ENCODE data around the gene MADD. TPM values are rescaled to one million over a fixed set of nuclear protein-coding genes. Genes with fewer than 3 reads are reported as not detected.

MADD gene
- total and polyA plus RNA-seq, 2 donors (not counting 1 experiment from before 2014, with no cell fraction given): 7.0 to 15.4 TPM

GRCh38 chr11:47253660-47254059 lies 16.3 kb upstream of the MADD start:
- no peak for DNase-seq (ENCODE audit: low read depth in 2 of 2)
- no peaks in the 10 kb centered on the region for H3K9me3 ChIP-seq (ENCODE audit: control insufficient read depth, insufficient read depth, low read depth, low read length)
- no peaks in the 10 kb centered on the region for H4K20me1 ChIP-seq (ENCODE audit: control insufficient read depth, extremely low read depth, insufficient read depth, low read length)
- H3K4me1 ChIP-seq (ENCODE audit: control insufficient read depth, extremely low read depth, insufficient read depth, low read length): peaks cover 29% of the 10 kb centered on the region
- TF ChIP-seq EZH2 (IDR thresholded peaks at IDR 0.05; ENCODE audit: low read length, missing control alignments): no peak
- TF ChIP-seq, protein P1, sequence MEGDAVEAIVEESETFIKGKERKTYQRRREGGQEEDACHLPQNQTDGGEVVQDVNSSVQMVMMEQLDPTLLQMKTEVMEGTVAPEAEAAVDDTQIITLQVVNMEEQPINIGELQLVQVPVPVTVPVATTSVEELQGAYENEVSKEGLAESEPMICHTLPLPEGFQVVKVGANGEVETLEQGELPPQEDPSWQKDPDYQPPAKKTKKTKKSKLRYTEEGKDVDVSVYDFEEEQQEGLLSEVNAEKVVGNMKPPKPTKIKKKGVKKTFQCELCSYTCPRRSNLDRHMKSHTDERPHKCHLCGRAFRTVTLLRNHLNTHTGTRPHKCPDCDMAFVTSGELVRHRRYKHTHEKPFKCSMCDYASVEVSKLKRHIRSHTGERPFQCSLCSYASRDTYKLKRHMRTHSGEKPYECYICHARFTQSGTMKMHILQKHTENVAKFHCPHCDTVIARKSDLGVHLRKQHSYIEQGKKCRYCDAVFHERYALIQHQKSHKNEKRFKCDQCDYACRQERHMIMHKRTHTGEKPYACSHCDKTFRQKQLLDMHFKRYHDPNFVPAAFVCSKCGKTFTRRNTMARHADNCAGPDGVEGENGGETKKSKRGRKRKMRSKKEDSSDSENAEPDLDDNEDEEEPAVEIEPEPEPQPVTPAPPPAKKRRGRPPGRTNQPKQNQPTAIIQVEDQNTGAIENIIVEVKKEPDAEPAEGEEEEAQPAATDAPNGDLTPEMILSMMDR (conservative IDR thresholded peaks at IDR 0.05 in 1 of 2, IDR thresholded peaks at IDR 0.05 in 1 of 2; ENCODE audit: low read depth in 1 of 2, low read length in 2 of 2): no peak
- no peak overlapping the region for H3K9ac ChIP-seq (ENCODE audit: insufficient read depth, low read length)
- no peaks in the 10 kb centered on the region for H3K27me3 ChIP-seq (ENCODE audit: control insufficient read depth, insufficient read depth, low read length)
- H2AFZ ChIP-seq (ENCODE audit: low read length): no peak overlapping the region
- H3K4me2 ChIP-seq (ENCODE audit: extremely low read depth, insufficient read depth, low read length): no peak overlapping the region
- no peaks in the 10 kb centered on the region for H3K36me3 ChIP-seq (ENCODE audit: control insufficient read depth, insufficient read depth, low read length)
- no peak overlapping the region for H3K27ac ChIP-seq (ENCODE audit: insufficient read depth, low read length)
- peaks cover 8% of the 10 kb centered on the region for H3K79me2 ChIP-seq (ENCODE audit: control insufficient read depth, insufficient read depth, low read length)
- no peak overlapping the region for H3K4me3 ChIP-seq (replicated peaks in 1 of 4; ENCODE audit: control extremely low read depth in 1 of 4, insufficient read depth in 1 of 4, low read depth in 3 of 4, low read length in 4 of 4)

- Histone ChIP-seq H3K9me3 (ENCODE audit: control insufficient read depth, insufficient read depth, low read depth, low read length) (no peaks in the 10 kb centered on the region), H3K4me2 (ENCODE audit: extremely low read depth, insufficient read depth, low read length) (peak overlapping the region; percentile 15), H3K36me3 (ENCODE audit: control insufficient read depth, insufficient read depth, low read length) (no peaks in the 10 kb centered on the region), H3K79me2 (ENCODE audit: control insufficient read depth, insufficient read depth, low read length) (peaks cover 4% of the 10 kb centered on the region), H3K27me3 (ENCODE audit: control insufficient read depth, insufficient read depth, low read length) (no peaks in the 10 kb centered on the region), H3K4me1 (ENCODE audit: control insufficient read depth, extremely low read depth, insufficient read depth, low read length) (peaks cover 33% of the 10 kb centered on the region), H3K27ac (ENCODE audit: insufficient read depth, low read length) (peak overlapping the region; percentile 34), H2AFZ (ENCODE audit: low read length) (peak overlapping the region; percentile 43), H3K9ac (ENCODE audit: insufficient read depth, low read length) (peak overlapping the region; percentile 20), H3K4me3 (replicated peaks in 1 of 4; ENCODE audit: control extremely low read depth in 1 of 4, insufficient read depth in 1 of 4, low read depth in 3 of 4, low read length in 4 of 4) (no peak overlapping the region), H4K20me1 (ENCODE audit: control insufficient read depth, extremely low read depth, insufficient read depth, low read length) (no peaks in the 10 kb centered on the region)
- TF ChIP-seq, protein P1 (conservative IDR thresholded peaks at IDR 0.05 in 1 of 2, IDR thresholded peaks at IDR 0.05 in 1 of 2; ENCODE audit: low read depth in 1 of 2, low read length in 2 of 2): no peak
- TF ChIP-seq EZH2 (IDR thresholded peaks at IDR 0.05; ENCODE audit: low read length, missing control alignments): no peak
- DNase-seq (ENCODE audit: low read depth in 2 of 2): peak in 1 of 2 donors; percentile 52
Measured at GRCh38 chr11:47254386-47254785, 15.5 kb upstream of the MADD start.

DNA sequence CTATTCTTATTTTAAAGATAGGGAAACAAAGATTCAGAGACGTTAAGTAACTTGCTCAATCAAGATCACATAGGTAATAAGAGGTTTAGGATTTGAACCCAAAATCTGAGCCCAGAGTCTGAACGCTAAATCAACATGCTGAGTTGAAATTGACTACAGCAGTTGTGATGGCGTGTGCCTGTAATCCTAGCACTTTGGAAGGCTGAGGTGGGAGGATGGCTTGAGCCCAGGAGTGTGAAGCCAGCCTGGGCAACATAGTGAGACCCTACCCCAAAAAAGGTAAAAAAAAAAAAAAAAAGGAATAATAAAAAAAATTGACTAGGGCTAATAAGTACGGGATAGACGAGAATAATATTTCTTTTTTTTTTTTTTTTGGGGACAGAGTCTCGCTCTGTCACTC lies 13.6 kb upstream of the MADD start:
- DNase-seq (ENCODE audit: low read depth in 2 of 2): no peak
- no peak for TF ChIP-seq EZH2 (IDR thresholded peaks at IDR 0.05; ENCODE audit: low read length, missing control alignments)
- TF ChIP-seq, protein P1 (conservative IDR thresholded peaks at IDR 0.05 in 1 of 2, IDR thresholded peaks at IDR 0.05 in 1 of 2; ENCODE audit: low read depth in 1 of 2, low read length in 2 of 2): no peak
- H3K79me2 ChIP-seq (ENCODE audit: control insufficient read depth, insufficient read depth, low read length): no peaks in the 10 kb centered on the region
- peaks cover 2% of the 10 kb centered on the region for H3K36me3 ChIP-seq (ENCODE audit: control insufficient read depth, insufficient read depth, low read length)
- H3K4me1 ChIP-seq (ENCODE audit: control insufficient read depth, extremely low read depth, insufficient read depth, low read length): peaks cover 33% of the 10 kb centered on the region
- H3K27ac ChIP-seq (ENCODE audit: insufficient read depth, low read length): no peak overlapping the region
- no peak overlapping the region for H3K9ac ChIP-seq (ENCODE audit: insufficient read depth, low read length)
- H3K4me2 ChIP-seq (ENCODE audit: extremely low read depth, insufficient read depth, low read length): no peak overlapping the region
- H2AFZ ChIP-seq (ENCODE audit: low read length): no peak overlapping the region
- no peak overlapping the region for H3K4me3 ChIP-seq (replicated peaks in 1 of 4; ENCODE audit: control extremely low read depth in 1 of 4, insufficient read depth in 1 of 4, low read depth in 3 of 4, low read length in 4 of 4)
- H4K20me1 ChIP-seq (ENCODE audit: control insufficient read depth, extremely low read depth, insufficient read depth, low read length): no peaks in the 10 kb centered on the region
- no peaks in the 10 kb centered on the region for H3K9me3 ChIP-seq (ENCODE audit: control insufficient read depth, insufficient read depth, low read depth, low read length)
- H3K27me3 ChIP-seq (ENCODE audit: control insufficient read depth, insufficient read depth, low read length): no peaks in the 10 kb centered on the region
